ENCODE measurements around the gene TMOD3. TPM values are rescaled to one million over a fixed set of nuclear protein-coding genes. Genes with fewer than 3 reads are reported as not detected.

Gene TMOD3
- total and polyA plus RNA-seq, 2 of the 4 experiments (the other 2 are of a cell fraction) = 10.7 to 22.0 TPM

GRCh38 chr15:51955504-51955903 lies 126.1 kb downstream of the TMOD3 start:
- H2BK15ac ChIP-seq (ENCODE audit: low read depth, low read length) = no peak overlapping the region
- H3K27ac ChIP-seq (ENCODE audit: insufficient read depth, low read length) = no peak overlapping the region
- in situ Hi-C loops (cut with MboI; ENCODE audit: low sequenced_read_pairs) (no loop called here), dilution Hi-C loops (cut with HindIII; ENCODE audit: low sequenced_read_pairs, unreplicated experiment) (no loop called here), intact Hi-C loops (cut with micrococcal nuclease) (no loop called here)
- no TSS peak for BruUV-seq (replicated peaks)
- DNase-seq (no peak), ATAC-seq (ENCODE audit: low read depth) (no peak)
- H2BK5ac ChIP-seq (ENCODE audit: low read depth, low read length, poor library complexity, severe bottlenecking) = no peak overlapping the region
- no peak overlapping the region for H3K4me2 ChIP-seq (ENCODE audit: low read depth, low read length)
- H4K5ac ChIP-seq (ENCODE audit: low read depth, low read length) = no peak overlapping the region
- no peak overlapping the region for H3K56ac ChIP-seq (ENCODE audit: extremely low read depth, insufficient read depth, low read length)
- H3K14ac ChIP-seq (replicated peaks; ENCODE audit: low read depth, low read length) = no peak overlapping the region
- CTCF ChIA-PET = no interaction called here
- TF ChIP-seq RAD21 (IDR thresholded peaks at IDR 0.05; ENCODE audit: low read length) (no peak), CTCF (conservative IDR thresholded peaks at IDR 0.05; ENCODE audit: low read depth, low read length) (no peak), RFX5 (IDR thresholded peaks at IDR 0.05; ENCODE audit: low read depth, low read length) (no peak), BHLHE40 (IDR thresholded peaks at IDR 0.05; ENCODE audit: low read depth, low read length) (no peak), RCOR1 (IDR thresholded peaks at IDR 0.05; ENCODE audit: insufficient replicate concordance, low read length) (no peak), MAFK (IDR thresholded peaks at IDR 0.05; ENCODE audit: low read depth, low read length) (no peak), SMC3 (IDR thresholded peaks at IDR 0.05; ENCODE audit: low read depth, low read length) (no peak), POLR2A (IDR thresholded peaks at IDR 0.05; ENCODE audit: low read depth, low read length) (no peak), USF2 (IDR thresholded peaks at IDR 0.05; ENCODE audit: low read depth, low read length) (no peak), CEBPB (IDR thresholded peaks at IDR 0.05; ENCODE audit: low read depth, low read length) (no peak), MAZ (IDR thresholded peaks at IDR 0.05; ENCODE audit: borderline replicate concordance, low read depth, low read length) (no peak), NFE2L2 (IDR thresholded peaks at IDR 0.05; ENCODE audit: low read depth, low read length) (no peak), MXI1 (IDR thresholded peaks at IDR 0.05; ENCODE audit: borderline replicate concordance, low read depth, low read length) (no peak), CHD1 (IDR thresholded peaks at IDR 0.05; ENCODE audit: low read depth, low read length) (no peak), ELK1 (IDR thresholded peaks at IDR 0.05; ENCODE audit: borderline replicate concordance, low read depth, low read length) (no peak)
- no peaks in the 10 kb centered on the region for H3K9me3 ChIP-seq (ENCODE audit: control insufficient read depth, insufficient read depth, low read length)
- H2BK120ac ChIP-seq (ENCODE audit: low read depth, low read length) = no peak overlapping the region
- no peak overlapping the region for H2AK9ac ChIP-seq (replicated peaks; ENCODE audit: low read depth, low read length, poor library complexity)
- no peaks in the 10 kb centered on the region for H3K9me1 ChIP-seq (ENCODE audit: insufficient read depth, low read length)
- H2BK20ac ChIP-seq (ENCODE audit: low read depth, low read length) = no peak overlapping the region
- H3K9ac ChIP-seq (ENCODE audit: low read depth, low read length) = no peak overlapping the region
- H2AFZ ChIP-seq (replicated peaks; ENCODE audit: low read length, poor library complexity) = no peak overlapping the region
- POLR2A ChIA-PET (ENCODE audit: unreplicated experiment) = no interaction called here
- no peaks in the 10 kb centered on the region for H3K4me1 ChIP-seq (ENCODE audit: control insufficient read depth, insufficient read depth, low read length)
- H3K4me3 ChIP-seq (ENCODE audit: insufficient read depth, low read depth, low read length) = no peak overlapping the region
- H2AK5ac ChIP-seq (ENCODE audit: low read depth, low read length) = no peak overlapping the region
- peaks cover 37% of the 10 kb centered on the region for H3K36me3 ChIP-seq (ENCODE audit: control insufficient read depth, insufficient read depth, low read length)
- H3K18ac ChIP-seq (ENCODE audit: low read depth, low read length) = no peak overlapping the region
- no peaks in the 10 kb centered on the region for H4K20me1 ChIP-seq (ENCODE audit: insufficient read depth, low read length)
- no peak overlapping the region for H3K4ac ChIP-seq (ENCODE audit: low read depth, low read length)
- H3K79me1 ChIP-seq (ENCODE audit: low read depth in 1 of 2, low read length in 2 of 2) = peaks cover 0 to 4% of the 10 kb centered on the region in 2 experiments; a peak in 1 of 4 replicates
- no peak overlapping the region for H3K23ac ChIP-seq (ENCODE audit: low read depth, low read length)
- no peak overlapping the region for H4K8ac ChIP-seq (ENCODE audit: low read depth in 2 of 2, low read length in 2 of 2)
- WGBS, 2 experiments (ENCODE audit: extremely low coverage in 2 of 2, insufficient read length in 1 of 2) = 100% methylated on average over 1 of the region's 3 CpGs; no CpG with 5 or more reads in 1 of the 2 experiments
- H3K27me3 ChIP-seq (ENCODE audit: control insufficient read depth, insufficient read depth, low read length) = no peaks in the 10 kb centered on the region
- H4K91ac ChIP-seq (ENCODE audit: insufficient read depth, low read depth, low read length) = no peak overlapping the region

All from IMR-90 (cell line).